Activated naive CD4-positive, alpha-beta T cell (primary cell): ENCODE measurements around the gene TSPEAR.

Experiments used
- DNase-seq, 4 experiments: peaks; one replicate each; lab custom pipeline; 2025; lab: John Stamatoyannopoulos, UW

The TSPEAR gene

GRCh38 chr21:44527983-44528633, 183.3 kb downstream of the TSPEAR start:
- no peak for DNase-seq

GRCh38 chr21:44527156-44527982, 184.0 kb downstream of the TSPEAR start:
- no peak for DNase-seq

- DNase-seq = no peak
These were observed 185.0 kb downstream of the TSPEAR start for GRCh38 chr21:44526096-44526997.

- DNase-seq = no peak
These were observed 185.8 kb downstream of the TSPEAR start for GRCh38 chr21:44525391-44526095.

- DNase-seq = no peak
These were observed 186.7 kb downstream of the TSPEAR start for GRCh38 chr21:44524414-44525371.

- DNase-seq = no peak
These were observed 187.6 kb downstream of the TSPEAR start for GRCh38 chr21:44523567-44524413.

- no peak for DNase-seq
These were observed 188.6 kb downstream of the TSPEAR start for GRCh38 chr21:44522753-44523204.

- no peak for DNase-seq
These were observed 189.2 kb downstream of the TSPEAR start for GRCh38 chr21:44521928-44522752.

- no peak for DNase-seq
These were observed 190.0 kb downstream of the TSPEAR start for GRCh38 chr21:44521301-44521927.

GRCh38 chr21:44520326-44521300, 190.8 kb downstream of the TSPEAR start:
- DNase-seq = no peak

GRCh38 chr21:44519346-44520325, 191.7 kb downstream of the TSPEAR start:
- DNase-seq = no peak

- no peak for DNase-seq
These were observed 192.7 kb downstream of the TSPEAR start for GRCh38 chr21:44518686-44519085.

- no peak for DNase-seq
These were observed 194.0 kb downstream of the TSPEAR start for GRCh38 chr21:44517175-44517899.

- no peak for DNase-seq
These were observed 194.6 kb downstream of the TSPEAR start for GRCh38 chr21:44516828-44517174.

- DNase-seq = no peak
These were observed 195.0 kb downstream of the TSPEAR start for GRCh38 chr21:44516342-44516741.
